Measurements from ENCODE around the gene OR2W3.

Gene OR2W3

GRCh38 chr1:247865416-247865815, 30.0 kb upstream of the OR2W3 start:
- H3K9ac ChIP-seq (ENCODE audit: low read length in 2 of 2), result no peak overlapping the region
- H3K9me3 ChIP-seq (ENCODE audit: control insufficient read depth in 2 of 2, low read length in 2 of 2), result peaks cover 4 to 5% of the 10 kb centered on the region in 2 donors
- no peak overlapping the region for H3K27ac ChIP-seq (ENCODE audit: low read length)
- no peaks in the 10 kb centered on the region for H3K36me3 ChIP-seq (ENCODE audit: control insufficient read depth in 2 of 2, insufficient read depth in 2 of 2, low read length in 2 of 2)
- peaks cover 0 to 2% of the 10 kb centered on the region in 2 donors for H3K27me3 ChIP-seq (ENCODE audit: control insufficient read depth in 1 of 2, insufficient read depth in 2 of 2, low read length in 2 of 2)
- H3K4me3 ChIP-seq (ENCODE audit: low read length in 2 of 2), result no peak overlapping the region
- H3K4me1 ChIP-seq (ENCODE audit: control insufficient read depth, insufficient read depth, low read length), result no peaks in the 10 kb centered on the region

GRCh38 chr1:247883346-247883745, 12.0 kb upstream of the OR2W3 start:
- H3K27me3 ChIP-seq (ENCODE audit: control insufficient read depth in 1 of 2, insufficient read depth in 2 of 2, low read length in 2 of 2), result no peaks in the 10 kb centered on the region
- H3K9ac ChIP-seq (ENCODE audit: low read length in 2 of 2), result no peak overlapping the region
- H3K4me3 ChIP-seq (ENCODE audit: low read length in 2 of 2), result no peak overlapping the region
- H3K27ac ChIP-seq (ENCODE audit: low read length), result no peak overlapping the region
- no peaks in the 10 kb centered on the region for H3K9me3 ChIP-seq (ENCODE audit: control insufficient read depth in 2 of 2, low read length in 2 of 2)
- no peaks in the 10 kb centered on the region for H3K4me1 ChIP-seq (ENCODE audit: control insufficient read depth, insufficient read depth, low read length)
- H3K36me3 ChIP-seq (ENCODE audit: control insufficient read depth in 2 of 2, insufficient read depth in 2 of 2, low read length in 2 of 2), result no peaks in the 10 kb centered on the region

DNA sequence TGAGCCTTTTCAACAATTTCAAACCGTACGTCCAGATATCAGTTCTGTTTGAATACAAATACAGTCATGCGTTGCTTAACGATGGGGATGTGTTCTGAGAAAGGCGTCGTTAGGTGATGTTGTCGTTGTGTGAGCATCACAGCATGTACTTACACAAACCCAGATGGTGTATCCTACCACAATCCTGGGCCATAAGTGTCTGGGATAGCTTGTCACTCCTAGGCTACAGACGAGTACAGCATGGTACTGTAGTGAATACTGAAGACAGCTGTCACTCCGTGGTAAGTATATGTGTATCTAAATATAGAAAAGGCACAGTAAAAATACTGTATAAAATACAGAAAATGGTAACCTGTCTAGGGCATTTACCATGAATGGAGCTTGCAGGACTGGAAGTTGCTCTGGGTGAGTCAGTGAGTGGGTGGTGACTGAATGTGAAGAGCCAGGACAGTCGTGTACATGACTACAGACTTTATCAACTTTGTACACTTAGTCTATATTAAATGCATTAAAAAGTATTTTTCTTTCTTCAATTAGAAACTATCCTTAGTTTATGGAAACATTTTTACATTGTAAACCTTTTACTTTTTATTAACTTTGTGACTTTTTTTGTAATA, 10.5 kb upstream of the OR2W3 start:
- Histone ChIP-seq H3K9ac (ENCODE audit: low read length in 2 of 2) (no peak overlapping the region), H3K36me3 (ENCODE audit: control insufficient read depth in 2 of 2, insufficient read depth in 2 of 2, low read length in 2 of 2) (no peaks in the 10 kb centered on the region), H3K9me3 (ENCODE audit: control insufficient read depth in 2 of 2, low read length in 2 of 2) (no peaks in the 10 kb centered on the region), H3K27ac (ENCODE audit: low read length) (no peak overlapping the region), H3K4me1 (ENCODE audit: control insufficient read depth, insufficient read depth, low read length) (no peaks in the 10 kb centered on the region), H3K4me3 (ENCODE audit: low read length in 2 of 2) (no peak overlapping the region), H3K27me3 (ENCODE audit: control insufficient read depth in 1 of 2, insufficient read depth in 2 of 2, low read length in 2 of 2) (no peaks in the 10 kb centered on the region)

- Histone ChIP-seq H3K27ac (ENCODE audit: low read length) (no peak overlapping the region), H3K4me3 (ENCODE audit: low read length in 2 of 2) (no peak overlapping the region), H3K9me3 (ENCODE audit: control insufficient read depth in 2 of 2, low read length in 2 of 2) (no peaks in the 10 kb centered on the region), H3K36me3 (ENCODE audit: control insufficient read depth in 2 of 2, insufficient read depth in 2 of 2, low read length in 2 of 2) (no peaks in the 10 kb centered on the region), H3K9ac (ENCODE audit: low read length in 2 of 2) (no peak overlapping the region), H3K27me3 (ENCODE audit: control insufficient read depth in 1 of 2, insufficient read depth in 2 of 2, low read length in 2 of 2) (no peaks in the 10 kb centered on the region), H3K4me1 (ENCODE audit: control insufficient read depth, insufficient read depth, low read length) (no peaks in the 10 kb centered on the region)
These were observed 589 bp downstream of the OR2W3 start for GRCh38 chr1:247895976-247896375.

DNA sequence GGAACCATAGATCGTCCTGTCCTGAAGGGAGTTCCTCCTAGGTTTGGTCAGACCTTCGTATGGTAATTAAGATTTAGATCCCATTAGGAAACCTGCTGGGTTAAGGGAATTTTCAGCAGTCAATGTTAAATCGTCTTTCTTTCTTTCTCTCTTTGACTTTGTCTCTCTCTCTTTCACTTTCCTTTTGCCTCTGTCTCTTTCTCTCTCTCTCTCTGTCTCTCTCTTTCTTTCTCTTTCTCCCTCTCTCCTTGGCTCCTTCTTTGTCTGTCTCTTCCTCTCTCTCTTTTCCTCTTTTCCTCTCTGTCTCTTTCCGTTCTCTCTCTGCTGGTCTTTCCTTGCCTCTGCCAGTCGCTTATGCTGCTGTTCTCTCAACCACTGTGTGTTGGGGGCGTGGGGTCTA, 8.7 kb downstream of the OR2W3 start:
- H3K9ac ChIP-seq (ENCODE audit: low read length in 2 of 2), result no peak overlapping the region
- no peaks in the 10 kb centered on the region for H3K4me1 ChIP-seq (ENCODE audit: control insufficient read depth, insufficient read depth, low read length)

GRCh38 chr1:247905181-247905580, 9.8 kb downstream of the OR2W3 start:
- Histone ChIP-seq H3K4me1 (ENCODE audit: control insufficient read depth, insufficient read depth, low read length) (no peaks in the 10 kb centered on the region), H3K9ac (ENCODE audit: low read length in 2 of 2) (no peak overlapping the region), H3K27ac (ENCODE audit: low read length) (no peak overlapping the region), H3K9me3 (ENCODE audit: control insufficient read depth in 2 of 2, low read length in 2 of 2) (no peaks in the 10 kb centered on the region), H3K36me3 (ENCODE audit: control insufficient read depth in 2 of 2, insufficient read depth in 2 of 2, low read length in 2 of 2) (no peaks in the 10 kb centered on the region), H3K4me3 (ENCODE audit: low read length in 2 of 2) (no peak overlapping the region), H3K27me3 (ENCODE audit: control insufficient read depth in 1 of 2, insufficient read depth in 2 of 2, low read length in 2 of 2) (no peaks in the 10 kb centered on the region)

More for the DNA sequence above, 8.7 kb downstream of the OR2W3 start:
- Histone ChIP-seq H3K36me3 (ENCODE audit: control insufficient read depth in 2 of 2, insufficient read depth in 2 of 2, low read length in 2 of 2) (no peaks in the 10 kb centered on the region), H3K9me3 (ENCODE audit: control insufficient read depth in 2 of 2, low read length in 2 of 2) (no peaks in the 10 kb centered on the region), H3K27me3 (ENCODE audit: control insufficient read depth in 1 of 2, insufficient read depth in 2 of 2, low read length in 2 of 2) (no peaks in the 10 kb centered on the region), H3K27ac (ENCODE audit: low read length) (no peak overlapping the region), H3K4me3 (ENCODE audit: low read length in 2 of 2) (no peak overlapping the region)

DNA sequence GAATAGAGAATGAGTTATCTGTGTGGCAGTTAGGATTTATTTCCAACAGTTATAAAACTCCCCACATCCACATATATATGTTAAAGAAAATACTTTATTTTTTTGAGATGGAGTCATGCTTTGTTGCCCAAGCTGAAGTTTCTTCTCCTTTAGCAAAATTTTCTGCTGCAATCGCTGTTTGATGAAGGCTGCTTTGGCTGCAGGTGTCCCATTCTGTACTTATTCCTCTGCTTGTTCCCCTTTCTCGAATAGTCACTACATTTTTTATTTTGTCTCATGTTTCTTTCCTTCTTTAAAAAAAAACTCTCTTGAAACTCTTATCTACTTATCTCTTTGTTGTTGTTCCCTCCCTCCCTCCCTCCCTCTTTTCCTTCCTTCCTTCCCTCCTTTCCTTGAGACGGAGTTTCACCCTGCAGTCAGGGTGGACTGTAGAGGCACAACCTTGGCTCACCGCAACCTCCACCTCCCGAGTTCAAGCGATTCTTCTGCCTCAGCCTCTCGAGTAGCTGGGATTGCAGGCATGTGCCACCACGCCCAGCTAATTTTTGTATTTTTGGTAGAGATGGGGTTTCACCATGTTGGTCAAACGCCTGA, 10.6 kb downstream of the OR2W3 start:
- Histone ChIP-seq H3K27ac (ENCODE audit: low read length) (no peak overlapping the region), H3K4me3 (ENCODE audit: low read length in 2 of 2) (no peak overlapping the region), H3K4me1 (ENCODE audit: control insufficient read depth, insufficient read depth, low read length) (no peaks in the 10 kb centered on the region)

DNA sequence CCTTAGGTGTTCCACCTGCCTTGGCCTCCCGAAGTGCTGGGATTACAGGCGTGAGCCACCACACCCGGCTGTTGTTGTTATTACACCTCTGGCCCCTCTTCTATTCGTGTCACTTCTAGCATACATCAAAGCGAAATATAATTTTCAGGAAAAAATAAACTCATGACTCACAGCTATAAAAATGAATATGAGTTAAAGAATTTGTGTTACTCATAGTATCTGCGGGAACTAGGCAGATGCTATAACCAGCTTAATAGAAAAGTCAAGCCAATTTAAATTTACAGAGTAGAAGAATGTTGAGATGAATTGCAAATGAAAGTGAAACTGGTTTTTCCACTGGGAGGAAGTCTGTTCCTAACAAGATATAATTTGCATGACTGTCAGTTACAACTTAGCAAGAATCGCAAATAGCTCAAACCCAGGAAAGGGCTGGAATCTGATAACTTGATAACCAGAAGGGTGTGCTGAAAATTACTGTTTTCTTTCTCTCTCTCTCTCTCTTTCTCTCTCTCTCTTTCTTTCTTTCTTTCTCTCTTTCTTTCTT, 11.2 kb downstream of the OR2W3 start:
- no peaks in the 10 kb centered on the region for H3K36me3 ChIP-seq (ENCODE audit: control insufficient read depth in 2 of 2, insufficient read depth in 2 of 2, low read length in 2 of 2)
- no peak overlapping the region for H3K27ac ChIP-seq (ENCODE audit: low read length)
- no peak overlapping the region for H3K9ac ChIP-seq (ENCODE audit: low read length in 2 of 2)
- no peaks in the 10 kb centered on the region for H3K4me1 ChIP-seq (ENCODE audit: control insufficient read depth, insufficient read depth, low read length)
- H3K9me3 ChIP-seq (ENCODE audit: control insufficient read depth in 2 of 2, low read length in 2 of 2), result no peaks in the 10 kb centered on the region
- no peaks in the 10 kb centered on the region for H3K27me3 ChIP-seq (ENCODE audit: control insufficient read depth in 1 of 2, insufficient read depth in 2 of 2, low read length in 2 of 2)
- H3K4me3 ChIP-seq (ENCODE audit: low read length in 2 of 2), result no peak overlapping the region

More for the DNA sequence above, 10.6 kb downstream of the OR2W3 start:
- H3K9me3 ChIP-seq (ENCODE audit: control insufficient read depth in 2 of 2, low read length in 2 of 2), result no peaks in the 10 kb centered on the region
- H3K36me3 ChIP-seq (ENCODE audit: control insufficient read depth in 2 of 2, insufficient read depth in 2 of 2, low read length in 2 of 2), result no peaks in the 10 kb centered on the region
- H3K9ac ChIP-seq (ENCODE audit: low read length in 2 of 2), result no peak overlapping the region
- H3K27me3 ChIP-seq (ENCODE audit: control insufficient read depth in 1 of 2, insufficient read depth in 2 of 2, low read length in 2 of 2), result no peaks in the 10 kb centered on the region

DNA sequence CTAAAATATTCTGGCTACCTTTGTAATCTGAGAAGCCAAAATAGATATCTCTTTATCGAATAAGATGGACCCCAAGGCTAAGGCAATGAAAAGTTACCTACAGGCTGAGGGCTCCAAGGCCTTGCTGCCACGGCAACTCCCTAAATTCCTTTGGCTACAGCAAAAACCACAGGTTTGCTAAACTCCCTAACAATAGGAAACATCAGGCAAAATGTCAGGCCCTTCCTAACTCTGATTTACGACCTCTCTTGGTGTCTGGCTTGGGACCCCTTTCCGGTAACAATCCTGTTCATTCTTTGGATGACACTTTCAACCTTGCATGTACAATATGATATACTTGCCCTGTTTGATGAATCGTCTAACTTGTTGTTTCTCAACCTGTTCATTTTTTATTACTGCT, 13.4 kb downstream of the OR2W3 start:
- Histone ChIP-seq H3K4me1 (ENCODE audit: control insufficient read depth, insufficient read depth, low read length) (no peaks in the 10 kb centered on the region), H3K36me3 (ENCODE audit: control insufficient read depth in 2 of 2, insufficient read depth in 2 of 2, low read length in 2 of 2) (no peaks in the 10 kb centered on the region), H3K4me3 (ENCODE audit: low read length in 2 of 2) (no peak overlapping the region), H3K27ac (ENCODE audit: low read length) (no peak overlapping the region), H3K27me3 (ENCODE audit: control insufficient read depth in 1 of 2, insufficient read depth in 2 of 2, low read length in 2 of 2) (no peaks in the 10 kb centered on the region), H3K9ac (ENCODE audit: low read length in 2 of 2) (no peak overlapping the region), H3K9me3 (ENCODE audit: control insufficient read depth in 2 of 2, low read length in 2 of 2) (no peaks in the 10 kb centered on the region)

- H3K4me1 ChIP-seq (ENCODE audit: control insufficient read depth, insufficient read depth, low read length), result no peaks in the 10 kb centered on the region
- H3K27ac ChIP-seq (ENCODE audit: low read length), result no peak overlapping the region
- H3K4me3 ChIP-seq (ENCODE audit: low read length in 2 of 2), result no peak overlapping the region
- no peaks in the 10 kb centered on the region for H3K9me3 ChIP-seq (ENCODE audit: control insufficient read depth in 2 of 2, low read length in 2 of 2)
- H3K36me3 ChIP-seq (ENCODE audit: control insufficient read depth in 2 of 2, insufficient read depth in 2 of 2, low read length in 2 of 2), result no peaks in the 10 kb centered on the region
- H3K9ac ChIP-seq (ENCODE audit: low read length in 2 of 2), result no peak overlapping the region
- peaks cover 0 to 3% of the 10 kb centered on the region in 2 donors for H3K27me3 ChIP-seq (ENCODE audit: control insufficient read depth in 1 of 2, insufficient read depth in 2 of 2, low read length in 2 of 2)
These were observed 18.4 kb downstream of the OR2W3 start for GRCh38 chr1:247913786-247914185.

Data from stomach smooth muscle (tissue), 2 donors.